HG03196 (cell line): ENCODE data around the gene TBC1D2B.

Source experiments
- ATAC-seq: cut with Tn5 transposase; IDR thresholded peaks from one replicate; pipeline ENCODE4 v1.9.1; 2021; ENCODE audit not compliant: unreplicated experiment

The TBC1D2B gene

DNA sequence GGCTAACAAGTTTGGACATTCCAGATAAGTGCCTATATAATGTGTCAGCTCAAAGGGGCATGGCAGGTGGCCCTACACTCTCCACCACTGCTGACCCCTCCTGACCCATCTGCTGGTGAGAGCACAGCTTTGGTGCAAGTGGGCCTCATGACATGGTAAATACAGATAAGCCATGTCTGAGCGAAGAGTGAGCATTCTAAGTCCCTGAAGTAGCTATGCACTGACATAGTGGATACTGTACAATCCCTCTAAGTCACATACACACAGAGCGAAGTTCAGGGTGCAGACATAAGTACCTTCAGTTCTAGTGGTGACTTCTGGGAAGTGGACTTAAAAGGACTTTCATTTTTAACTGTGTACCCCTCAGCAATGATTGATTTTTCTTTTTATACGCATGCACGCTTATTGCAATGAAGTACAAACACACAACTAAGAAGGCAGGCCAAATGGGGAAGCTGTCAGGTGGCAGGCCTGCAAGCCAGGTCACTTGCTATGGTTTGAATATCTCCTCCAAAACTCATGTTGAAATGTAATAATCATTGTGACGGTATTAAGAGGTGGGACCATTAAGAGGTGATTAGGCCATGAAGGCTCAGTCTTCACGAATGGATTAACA is 41.5 kb downstream of the TBC1D2B start:
- no peak for ATAC-seq

DNA sequence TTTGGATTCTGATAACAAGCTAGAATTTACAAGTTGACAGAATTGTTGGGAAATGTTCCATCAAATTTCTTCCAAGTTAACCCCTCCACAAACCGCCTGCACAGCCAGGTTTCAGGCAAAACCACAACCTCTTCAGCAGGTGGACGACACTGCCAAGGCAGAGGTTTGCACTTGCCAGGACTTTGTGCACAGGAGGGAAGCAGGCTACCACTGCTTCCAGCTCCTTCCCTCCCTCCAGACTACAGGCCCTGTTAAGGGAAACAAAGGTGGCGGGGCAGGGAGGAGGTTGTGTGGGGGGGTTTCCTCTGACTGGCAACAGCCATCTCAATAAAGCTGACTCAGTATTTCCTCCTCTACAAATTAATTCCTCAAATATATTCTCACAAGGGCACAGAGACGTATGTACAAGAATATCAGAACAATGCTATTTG is 42.2 kb downstream of the TBC1D2B start:
- ATAC-seq = no peak

DNA sequence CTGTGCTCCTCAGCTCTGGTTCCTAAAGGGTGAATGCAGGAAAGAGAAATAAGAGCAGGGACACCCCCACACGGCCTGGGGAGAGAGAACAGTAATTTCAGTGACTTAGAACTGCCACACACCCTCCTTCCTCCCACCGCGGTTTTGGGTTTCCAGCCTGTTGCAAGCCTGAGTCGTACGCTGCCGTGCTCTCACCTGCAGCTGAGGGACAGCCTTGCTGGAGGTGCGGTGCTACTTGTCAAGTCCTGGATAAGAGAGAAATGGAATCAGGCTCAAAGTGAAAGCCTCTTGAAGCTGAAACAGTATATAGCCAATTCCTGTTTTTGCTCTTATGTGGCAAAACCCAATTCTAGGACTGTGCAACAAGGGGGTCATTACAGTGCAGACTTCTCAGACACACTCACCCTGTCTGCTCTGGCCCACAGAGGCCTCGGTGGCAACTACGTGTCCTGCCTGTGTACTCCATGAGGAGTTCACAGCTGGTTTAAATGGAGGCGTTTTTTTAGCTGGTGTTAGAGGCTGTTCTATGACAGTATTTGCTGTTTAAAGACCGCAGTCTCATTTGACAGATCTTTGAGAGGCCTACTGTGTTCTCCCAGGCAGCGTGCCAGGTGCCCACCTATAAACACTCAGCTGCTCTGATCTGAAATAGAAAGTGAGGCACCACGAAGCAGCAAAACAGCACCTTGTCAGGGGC is 42.9 kb downstream of the TBC1D2B start:
- peak; percentile 62 for ATAC-seq

DNA sequence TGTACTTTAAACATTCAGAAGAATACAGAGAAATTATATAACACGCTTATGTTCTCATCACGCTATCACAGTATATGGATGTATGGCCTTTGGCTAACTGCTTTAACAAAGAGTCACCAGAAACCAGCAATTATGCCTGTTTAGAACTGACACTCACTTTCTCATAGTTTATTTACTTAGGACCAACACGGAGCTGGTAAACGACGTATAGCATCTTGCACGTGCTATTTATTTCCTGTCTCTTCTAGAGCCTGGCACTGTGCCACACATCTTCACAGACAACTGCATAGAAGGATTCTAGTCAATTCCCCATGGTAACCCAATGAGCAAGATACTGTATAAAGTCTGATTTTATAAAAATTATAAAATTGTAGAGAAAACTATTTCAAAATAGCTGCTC is 43.6 kb downstream of the TBC1D2B start:
- ATAC-seq = no peak

DNA sequence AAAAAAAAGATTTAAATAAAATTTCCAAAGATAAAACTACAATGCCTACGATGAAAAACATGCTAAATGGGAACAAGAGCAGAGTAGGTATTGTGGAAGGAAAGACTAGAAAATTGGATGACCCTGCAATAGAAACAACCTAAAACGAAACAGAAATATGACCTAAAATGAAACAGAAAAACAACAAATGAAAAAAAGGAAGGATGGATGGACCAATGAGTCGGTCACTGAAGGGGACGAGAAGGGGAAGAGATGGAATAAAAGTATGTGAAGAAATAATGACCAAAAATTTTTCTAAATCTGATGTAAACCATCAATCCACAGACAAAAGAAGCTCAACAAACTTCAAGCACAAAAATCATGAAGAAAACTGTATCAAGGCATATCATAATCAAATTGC is 44.8 kb downstream of the TBC1D2B start:
- ATAC-seq = no peak

DNA sequence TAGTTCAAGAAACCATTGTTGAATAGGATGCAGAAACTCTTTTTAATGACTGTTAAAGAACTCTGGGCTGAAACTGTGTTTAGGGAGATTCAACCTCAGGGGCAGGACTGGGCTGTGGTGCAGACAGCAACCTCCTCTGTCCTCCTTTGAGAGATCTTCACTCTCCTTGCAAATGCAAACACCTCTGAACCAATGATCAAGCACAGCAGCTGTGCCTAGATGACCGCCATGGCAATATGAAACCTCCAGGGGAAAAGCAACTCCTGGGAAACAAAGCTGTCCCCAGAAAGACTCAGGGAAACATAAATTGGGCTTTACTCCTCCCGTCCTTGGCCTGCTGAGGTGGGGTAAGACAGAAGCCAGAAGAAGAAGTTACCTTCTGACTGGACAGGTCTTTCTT is 52.6 kb downstream of the TBC1D2B start:
- ATAC-seq = no peak

DNA sequence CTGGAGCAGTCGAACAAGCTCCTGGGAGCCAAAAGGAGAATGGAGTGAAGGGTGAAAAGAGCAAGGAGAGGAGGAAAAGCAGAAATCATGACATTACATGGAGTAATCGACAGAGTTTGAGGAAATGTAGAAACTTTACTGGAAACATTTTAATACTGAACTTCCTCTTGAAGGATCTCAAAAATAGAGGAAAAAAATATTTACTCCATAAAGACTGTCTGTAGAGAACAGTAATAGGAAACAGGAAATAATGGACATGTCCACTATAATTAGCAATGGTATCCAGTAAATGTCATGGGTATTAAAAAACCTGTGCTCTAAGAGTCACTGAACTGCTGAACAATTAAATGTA is 53.0 kb downstream of the TBC1D2B start:
- no peak for ATAC-seq

DNA sequence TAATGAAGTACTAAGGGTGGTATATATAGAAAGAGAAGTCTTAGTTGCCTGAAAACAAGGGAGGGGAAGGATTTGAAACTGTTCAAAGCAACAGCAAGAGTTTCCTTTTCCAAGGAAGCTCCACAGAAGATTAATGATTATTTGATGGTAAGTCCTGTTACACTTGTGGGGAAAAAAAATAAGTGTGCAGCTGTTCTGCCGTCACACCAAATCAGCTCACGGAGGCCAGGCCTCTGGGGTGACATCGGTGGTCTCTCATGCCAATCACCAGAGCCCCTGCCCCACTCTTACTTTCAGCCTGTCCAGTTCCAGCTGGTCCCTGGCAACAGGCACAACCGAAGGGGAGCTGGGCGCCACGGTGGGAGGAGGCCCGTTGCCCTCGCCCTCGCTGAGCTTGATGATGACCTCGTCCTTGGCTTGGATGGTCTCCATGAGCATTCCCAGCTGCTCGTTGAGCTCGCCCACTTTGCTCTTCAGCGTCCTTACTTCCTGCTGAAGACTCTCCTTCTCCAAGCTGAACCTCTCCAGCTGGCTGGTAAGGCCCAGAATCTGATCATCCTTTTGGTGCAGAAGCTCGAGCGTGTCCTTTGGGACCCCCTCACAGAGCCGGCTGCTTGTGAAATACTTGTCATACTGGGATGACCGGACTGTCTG is 53.5 kb downstream of the TBC1D2B start:
- no peak for ATAC-seq

DNA sequence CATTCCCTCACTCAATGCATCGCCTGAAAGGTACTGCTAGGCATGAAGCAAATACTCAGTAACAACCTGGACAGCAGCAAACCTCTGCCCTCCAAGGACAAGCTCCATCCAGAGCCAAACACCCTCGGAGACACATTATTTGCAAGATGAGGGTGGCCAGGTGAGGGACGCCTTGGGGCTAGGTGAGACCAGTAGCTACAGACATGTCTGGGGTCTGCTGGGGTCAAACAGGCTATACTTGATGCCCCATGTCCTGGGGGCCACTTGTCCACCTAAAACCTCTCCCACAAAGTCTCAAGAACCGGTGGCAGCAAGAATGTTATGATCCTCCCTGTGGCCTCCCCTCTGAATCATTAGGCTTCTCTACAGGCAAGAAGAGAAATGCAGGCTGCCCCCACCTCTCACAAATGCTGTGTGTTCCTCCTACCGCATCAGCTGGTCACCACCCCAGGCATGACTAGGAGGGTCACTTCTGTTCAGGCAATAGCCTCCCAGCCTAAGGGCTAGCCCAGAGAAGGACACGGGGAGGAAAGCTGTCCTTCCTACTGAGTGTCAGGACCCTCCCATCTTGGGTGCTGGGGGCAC is 54.3 kb downstream of the TBC1D2B start:
- ATAC-seq = no peak

DNA sequence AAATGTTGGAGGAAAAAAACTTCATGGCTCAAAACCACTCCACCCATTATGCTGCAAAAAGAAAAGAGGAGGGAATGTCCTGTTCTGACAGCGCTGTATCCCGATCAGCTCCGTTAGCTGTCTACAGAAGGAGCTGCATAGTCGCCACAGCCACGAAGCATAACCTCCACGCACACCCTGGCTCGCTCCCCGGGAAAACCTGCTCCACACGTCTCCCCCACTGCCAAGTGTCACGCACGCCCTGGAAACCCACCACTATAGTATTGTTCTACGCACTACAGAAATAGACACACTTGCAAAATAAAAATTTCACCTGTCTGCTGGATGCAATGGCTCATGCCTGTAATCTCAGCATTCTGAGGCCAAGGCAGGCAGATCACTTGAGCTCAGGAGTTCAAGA is 55.8 kb downstream of the TBC1D2B start:
- no peak for ATAC-seq

DNA sequence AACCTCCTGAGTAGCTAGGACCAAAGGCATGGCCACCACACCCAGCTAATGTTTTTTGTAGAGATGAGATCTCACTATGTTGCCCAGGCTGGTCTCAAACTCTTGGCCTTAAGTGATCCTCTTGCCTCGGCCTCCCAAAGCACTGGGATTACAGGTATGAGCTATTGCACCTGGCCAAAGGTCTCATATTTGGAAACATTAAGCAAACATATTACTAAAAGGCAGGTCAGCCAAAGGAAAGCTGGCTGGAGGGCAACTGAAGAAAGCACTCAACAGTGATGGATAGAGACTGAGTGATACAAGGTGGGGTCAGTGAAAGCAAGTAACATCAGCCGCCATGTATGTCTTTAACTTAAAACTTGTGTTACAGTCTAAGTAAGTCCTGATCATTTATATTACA is 57.5 kb downstream of the TBC1D2B start:
- ATAC-seq = no peak

DNA sequence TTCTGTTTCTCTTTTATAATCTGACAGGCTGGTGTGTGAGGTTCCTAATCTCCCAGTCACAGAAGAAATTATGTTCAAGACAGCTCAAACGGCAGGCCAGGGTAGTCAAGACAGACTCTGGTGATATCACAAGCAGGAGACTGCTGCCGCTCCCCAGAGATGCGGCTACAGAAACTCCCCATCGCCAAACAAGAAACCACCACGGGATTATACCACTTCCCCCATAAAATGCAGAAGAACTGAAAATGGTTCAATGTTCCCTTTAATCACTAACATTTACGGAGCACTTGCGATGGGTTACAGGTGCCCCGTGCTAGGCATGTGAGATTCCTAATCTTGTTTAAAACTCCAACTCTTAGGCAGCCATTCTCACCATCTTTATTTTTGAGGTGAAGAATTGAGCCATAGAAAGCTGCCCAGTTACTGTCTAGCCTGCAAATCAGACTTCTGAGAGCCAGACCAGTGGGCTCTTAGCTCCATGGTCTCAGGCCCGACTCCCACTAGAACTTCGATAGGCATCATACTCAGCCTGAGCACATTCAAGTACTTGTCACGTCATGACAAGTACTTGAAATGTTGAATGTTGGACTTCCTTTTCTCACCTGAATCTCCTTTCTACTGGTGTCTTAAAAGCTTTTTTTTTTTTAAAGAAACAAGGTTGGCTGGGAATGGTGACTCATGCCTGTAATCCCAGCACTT is 58.4 kb downstream of the TBC1D2B start:
- ATAC-seq = no peak

DNA sequence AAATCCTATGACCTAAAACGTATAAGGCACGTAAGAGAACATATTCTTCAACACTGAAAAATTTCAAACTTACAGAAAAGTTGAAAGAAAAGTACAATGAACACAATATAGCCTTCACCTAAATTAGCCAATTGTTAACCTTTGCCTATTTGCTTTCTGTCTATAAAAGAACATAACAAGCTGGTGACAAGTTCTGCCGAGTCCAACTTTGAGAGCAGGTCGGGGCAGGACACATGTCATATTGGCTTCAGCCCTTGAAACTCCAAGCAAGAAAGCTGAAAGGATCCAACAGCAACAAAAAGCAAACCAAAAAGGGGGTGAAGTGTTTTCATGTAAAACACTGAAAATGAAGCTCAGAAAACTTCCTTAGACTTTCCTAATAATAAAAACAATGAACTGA is 59.1 kb downstream of the TBC1D2B start:
- ATAC-seq = no peak

DNA sequence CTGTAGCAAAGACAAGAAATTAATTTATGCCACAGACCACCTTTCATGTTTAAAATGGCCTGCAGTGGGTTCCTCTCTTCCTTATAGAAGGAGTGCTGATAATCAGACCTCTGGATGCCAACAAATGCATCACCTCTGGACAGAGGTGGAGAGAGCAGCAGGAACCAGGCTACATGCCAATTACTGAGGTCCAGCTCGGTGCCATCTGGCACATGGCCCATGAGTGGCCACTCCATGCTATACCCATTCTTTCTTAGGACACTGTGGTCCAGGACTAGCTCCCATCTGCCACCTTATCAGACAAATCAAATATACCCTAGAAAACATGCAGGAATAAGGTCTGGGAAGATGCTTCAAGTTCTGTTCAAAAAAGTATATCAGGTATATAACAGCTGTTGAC is 60.7 kb downstream of the TBC1D2B start:
- no peak for ATAC-seq

DNA sequence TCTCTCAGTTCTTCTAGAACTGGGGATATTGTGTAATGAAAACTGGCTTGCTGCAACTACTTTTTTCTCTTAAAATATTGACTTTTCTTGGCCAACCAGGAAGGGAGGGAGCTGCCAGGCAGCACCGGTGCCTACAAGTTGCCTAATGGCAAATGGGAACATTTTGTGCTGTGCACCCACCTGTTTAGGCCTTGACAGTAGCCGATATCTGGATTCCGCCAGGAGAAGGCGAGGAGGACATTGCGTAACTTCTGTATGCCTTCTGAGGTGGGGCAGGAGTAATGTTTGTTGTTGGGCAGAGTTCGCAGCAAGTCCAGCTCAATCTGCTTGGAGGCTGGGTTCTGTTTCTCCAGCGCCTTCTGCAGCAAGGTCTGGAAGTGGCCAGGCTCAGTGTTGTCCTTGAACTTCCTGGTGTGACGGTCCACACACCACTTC is 64.9 kb downstream of the TBC1D2B start:
- no peak for ATAC-seq

DNA sequence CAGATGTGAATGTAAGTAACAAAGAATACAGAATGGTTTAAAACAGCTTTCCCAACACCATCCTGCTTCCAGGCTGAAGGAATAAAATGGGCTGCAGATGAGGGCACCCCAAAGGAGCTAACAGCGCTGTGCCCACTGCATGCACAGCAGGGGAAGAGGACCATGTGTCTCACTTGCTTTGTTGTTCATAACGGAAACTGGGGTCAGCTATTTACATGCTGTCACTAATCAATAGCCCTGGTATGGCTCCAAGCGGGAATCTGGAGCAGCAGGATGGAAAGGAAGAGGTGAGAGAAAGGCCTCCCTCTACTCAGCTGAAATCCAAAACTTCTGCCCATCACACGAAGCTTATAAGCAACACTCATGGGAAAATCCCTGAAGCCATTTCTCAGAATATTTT is 67.4 kb downstream of the TBC1D2B start:
- no peak for ATAC-seq

DNA sequence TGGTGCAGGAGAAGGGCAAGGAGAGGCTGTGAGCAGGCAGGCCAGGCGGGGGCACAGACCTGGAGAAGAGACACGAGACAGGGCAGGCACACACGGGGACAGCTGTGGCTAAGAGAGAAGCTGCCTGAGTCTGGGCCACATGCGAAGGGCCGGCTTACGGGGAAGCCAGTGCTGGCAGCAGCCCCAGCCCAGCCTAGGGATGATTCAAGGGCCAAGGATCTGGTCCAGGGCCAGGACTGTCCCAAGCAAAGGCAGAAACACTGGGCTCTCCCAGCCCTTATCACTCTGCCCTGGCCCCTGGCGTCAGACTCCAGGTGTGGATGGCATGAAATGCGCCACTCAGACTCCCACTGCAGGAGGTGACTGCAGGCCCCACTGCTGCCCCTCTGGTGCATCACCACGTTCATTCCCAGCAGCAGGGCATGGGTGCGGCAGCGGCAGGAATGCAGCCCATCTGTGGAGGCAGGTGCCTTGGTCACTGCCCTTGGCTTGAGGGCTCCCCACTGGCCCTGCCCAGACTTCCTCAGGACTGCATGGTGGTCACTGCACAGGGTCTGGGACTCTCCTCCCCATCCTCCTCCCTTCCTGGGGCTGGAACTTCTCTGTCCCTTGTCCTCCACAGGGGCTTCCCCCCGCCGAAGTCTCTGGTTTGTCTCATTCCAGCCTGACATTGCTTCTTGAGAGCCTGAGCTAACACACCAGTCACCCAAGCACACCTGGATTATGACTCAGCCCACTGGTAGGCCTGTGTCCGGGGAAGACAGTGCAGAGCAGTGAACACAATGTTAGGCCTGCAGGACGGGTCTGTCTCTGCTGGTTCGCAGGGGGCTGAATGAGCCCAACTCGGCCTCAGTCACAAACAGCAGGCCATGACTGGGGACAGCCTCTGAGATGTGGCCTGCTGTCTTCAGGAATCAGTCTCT is 69.3 kb downstream of the TBC1D2B start:
- ATAC-seq = no peak

DNA sequence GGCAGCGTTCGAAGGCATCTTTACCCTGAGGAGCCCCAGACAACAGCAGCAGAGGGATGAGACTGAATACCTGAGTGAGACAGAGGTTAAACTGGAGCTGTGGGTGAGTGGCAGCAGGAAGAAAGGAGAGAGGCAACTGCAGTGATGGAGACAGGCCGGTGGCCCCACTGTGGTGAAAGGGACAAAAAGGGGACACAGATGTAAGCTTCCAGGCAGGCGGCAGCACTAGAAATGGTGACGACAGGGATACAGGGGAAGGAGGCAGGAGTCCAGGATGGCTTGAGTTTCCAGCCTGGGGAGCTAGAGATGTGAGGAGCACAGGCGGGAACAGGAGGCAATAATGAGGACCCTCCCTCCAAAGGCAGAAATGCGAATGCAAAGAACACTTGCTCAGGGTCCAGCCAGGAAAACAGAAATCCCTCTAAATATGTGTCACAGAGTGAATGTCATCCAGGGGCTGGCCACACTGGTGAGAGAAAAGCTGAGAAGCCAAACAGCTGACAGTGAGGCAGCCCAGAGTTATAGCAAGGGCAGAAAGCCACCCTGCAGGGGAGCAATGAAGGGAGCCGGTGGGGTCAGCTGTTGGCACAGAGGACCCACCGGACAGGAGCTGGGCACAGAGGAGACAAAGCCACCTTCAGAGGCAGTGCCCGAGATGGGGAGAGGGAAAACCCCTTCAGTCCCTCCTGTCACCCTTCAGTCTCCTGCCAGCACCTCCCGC is 70.1 kb downstream of the TBC1D2B start:
- no peak for ATAC-seq

DNA sequence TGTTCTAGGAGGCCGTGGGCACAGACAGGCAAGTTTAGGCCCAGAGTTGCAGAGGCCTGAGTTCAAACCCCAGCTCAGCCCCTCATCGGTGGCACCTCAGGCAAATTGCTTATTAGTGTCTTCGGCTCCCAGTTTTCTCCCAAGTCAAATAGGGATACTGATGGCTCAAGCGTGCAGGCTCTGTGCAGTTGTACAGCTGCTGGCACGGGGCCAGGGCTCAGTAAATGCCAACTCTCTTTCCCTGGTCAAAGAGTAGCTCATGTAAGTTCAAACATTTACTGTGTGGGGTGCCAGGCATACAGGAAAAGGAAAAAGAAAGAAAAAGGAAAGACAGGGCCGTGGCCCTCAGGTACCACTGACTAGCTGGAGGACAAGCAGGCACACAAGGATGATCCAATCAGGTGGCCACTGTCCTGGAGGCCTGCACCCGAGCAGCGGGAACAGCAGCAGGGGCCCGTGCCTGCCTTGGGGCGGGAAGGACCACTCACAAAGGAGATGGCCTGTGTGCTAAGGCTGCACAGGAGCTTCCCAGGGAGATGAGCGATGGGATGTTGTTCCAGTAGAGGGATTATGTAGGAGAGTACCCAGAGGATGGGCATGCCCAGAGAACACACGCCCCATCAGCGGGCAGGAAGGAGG is 70.8 kb downstream of the TBC1D2B start:
- ATAC-seq = no peak
